Neural progenitor cell (in vitro differentiated cells): ENCODE results near the gene DSCAML1.

Source experiments
- CTCF ChIP-seq: fragments of 200-600 bp; sonication (generic); IDR thresholded peaks from 2 replicates; pipeline ENCODE4 v1.5.1; 2017; ENCODE audit warnings: antibody characterized with exemption, mild to moderate bottlenecking
- EZH2 ChIP-seq: fragments of 200-600 bp; sonication (generic); IDR thresholded peaks from 2 replicates; pipeline ENCODE4 v1.6.1; 2017; ENCODE audit warnings: antibody characterized with exemption, mild to moderate bottlenecking, moderate library complexity
- EZH2phosphoT487 ChIP-seq: fragments of 200-600 bp; sonication (generic); IDR thresholded peaks from 2 replicates; pipeline ENCODE4 v1.6.1; 2017; ENCODE audit warnings: antibody characterized with exemption

GRCh38 chr11:117593065-117593464 is 204.0 kb downstream of the DSCAML1 start:
- TF ChIP-seq CTCF, result no peak
- no peak for TF ChIP-seq EZH2
- no peak for TF ChIP-seq EZH2phosphoT487
